SK-N-MC (cell line): ENCODE results near the gene PLCD1.

Experiments used
- EZH2 ChIP-seq: fragments of 200-600 bp; sonication (generic); IDR thresholded peaks from one replicate; pipeline ENCODE4 v1.6.1; 2017; ENCODE audit warnings: antibody characterized with exemption
- POLR2AphosphoS5 ChIP-seq: IDR thresholded peaks from 2 replicates; pipeline ENCODE4 v1.6.1; 2012; ENCODE audit warnings: mild to moderate bottlenecking, low read depth, low read length, borderline replicate concordance

DNA sequence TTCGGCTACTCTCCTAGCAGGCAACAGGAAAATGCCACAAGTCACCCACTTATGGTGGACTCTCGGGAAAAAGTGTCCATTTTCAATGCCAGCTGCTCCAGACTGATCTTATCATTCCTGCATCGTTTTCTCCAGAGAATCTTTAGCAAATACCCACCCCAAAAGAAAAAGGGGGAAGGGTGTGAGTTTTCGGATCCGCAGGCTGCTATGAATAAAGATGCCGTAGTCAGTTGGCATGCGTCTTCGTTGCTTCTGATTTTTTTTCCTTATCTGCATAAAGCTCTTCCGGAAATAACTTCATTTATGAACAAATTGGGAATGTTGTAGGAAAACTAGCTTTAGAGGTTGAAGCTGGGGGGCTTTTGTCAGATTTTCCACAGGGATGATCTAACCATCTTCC is 61.2 kb downstream of the PLCD1 start:
- TF ChIP-seq POLR2AphosphoS5 (no peak), EZH2 (no peak)
